ENCODE measurements around the gene THSD7A. TPM values are rescaled to one million over a fixed set of nuclear protein-coding genes. Genes with fewer than 3 reads are reported as not detected.

THSD7A gene
- total and polyA plus RNA-seq, 4 donors, result 0.15 to 2.7 (median 1.9) TPM

DNA sequence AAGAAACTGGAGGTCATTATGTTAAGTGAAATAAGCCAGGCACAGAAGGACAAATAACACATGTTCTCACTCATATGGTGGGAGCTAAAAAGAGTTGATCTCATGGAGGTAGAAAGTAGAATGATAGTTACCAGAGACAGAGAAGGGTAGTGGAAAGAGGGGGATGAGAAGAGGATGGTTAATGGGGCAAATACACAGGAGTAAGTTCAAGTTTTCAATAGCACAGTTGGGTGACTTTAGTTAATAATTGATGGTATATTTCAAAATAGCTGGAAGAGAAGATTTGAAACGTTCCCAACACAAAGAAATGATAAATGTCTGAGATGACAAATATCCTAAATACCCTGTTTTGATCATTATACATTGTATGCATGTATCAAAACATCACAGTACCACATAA lies 261.8 kb downstream of the THSD7A start (continued):
- TF ChIP-seq, protein P1, sequence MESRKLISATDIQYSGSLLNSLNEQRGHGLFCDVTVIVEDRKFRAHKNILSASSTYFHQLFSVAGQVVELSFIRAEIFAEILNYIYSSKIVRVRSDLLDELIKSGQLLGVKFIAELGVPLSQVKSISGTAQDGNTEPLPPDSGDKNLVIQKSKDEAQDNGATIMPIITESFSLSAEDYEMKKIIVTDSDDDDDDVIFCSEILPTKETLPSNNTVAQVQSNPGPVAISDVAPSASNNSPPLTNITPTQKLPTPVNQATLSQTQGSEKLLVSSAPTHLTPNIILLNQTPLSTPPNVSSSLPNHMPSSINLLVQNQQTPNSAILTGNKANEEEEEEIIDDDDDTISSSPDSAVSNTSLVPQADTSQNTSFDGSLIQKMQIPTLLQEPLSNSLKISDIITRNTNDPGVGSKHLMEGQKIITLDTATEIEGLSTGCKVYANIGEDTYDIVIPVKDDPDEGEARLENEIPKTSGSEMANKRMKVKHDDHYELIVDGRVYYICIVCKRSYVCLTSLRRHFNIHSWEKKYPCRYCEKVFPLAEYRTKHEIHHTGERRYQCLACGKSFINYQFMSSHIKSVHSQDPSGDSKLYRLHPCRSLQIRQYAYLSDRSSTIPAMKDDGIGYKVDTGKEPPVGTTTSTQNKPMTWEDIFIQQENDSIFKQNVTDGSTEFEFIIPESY (IDR thresholded peaks at IDR 0.05), result no peak
- TF ChIP-seq NR2F2 (IDR thresholded peaks at IDR 0.05), result no peak

- TF ChIP-seq RXRA (IDR thresholded peaks at IDR 0.05) (no peak), NR2F2 (IDR thresholded peaks at IDR 0.05) (no peak), MAX (IDR thresholded peaks at IDR 0.05) (no peak), GABPA (IDR thresholded peaks at IDR 0.05 in 1 of 2, conservative IDR thresholded peaks at IDR 0.05 in 1 of 2) (no peak), SP1 (IDR thresholded peaks at IDR 0.05) (no peak), HNF4A (conservative IDR thresholded peaks at IDR 0.05) (no peak), FOXA1 (IDR thresholded peaks at IDR 0.05) (no peak), CTCF (IDR thresholded peaks at IDR 0.05; ENCODE audit: low read depth, low read length, missing input control) (no peak), ATF3 (IDR thresholded peaks at IDR 0.05) (no peak), YY1 (IDR thresholded peaks at IDR 0.05) (no peak), HNF4G (IDR thresholded peaks at IDR 0.05) (no peak), TAF1 (conservative IDR thresholded peaks at IDR 0.05) (no peak), RAD21 (IDR thresholded peaks at IDR 0.05) (no peak), JUND (IDR thresholded peaks at IDR 0.05) (no peak), EGR1 (IDR thresholded peaks at IDR 0.05; ENCODE audit: low read depth in 2 of 2) (no peak), FOXA2 (IDR thresholded peaks at IDR 0.05) (no peak)
- TF ChIP-seq, protein P1 (IDR thresholded peaks at IDR 0.05), result no peak
- TF ChIP-seq, protein P2, sequence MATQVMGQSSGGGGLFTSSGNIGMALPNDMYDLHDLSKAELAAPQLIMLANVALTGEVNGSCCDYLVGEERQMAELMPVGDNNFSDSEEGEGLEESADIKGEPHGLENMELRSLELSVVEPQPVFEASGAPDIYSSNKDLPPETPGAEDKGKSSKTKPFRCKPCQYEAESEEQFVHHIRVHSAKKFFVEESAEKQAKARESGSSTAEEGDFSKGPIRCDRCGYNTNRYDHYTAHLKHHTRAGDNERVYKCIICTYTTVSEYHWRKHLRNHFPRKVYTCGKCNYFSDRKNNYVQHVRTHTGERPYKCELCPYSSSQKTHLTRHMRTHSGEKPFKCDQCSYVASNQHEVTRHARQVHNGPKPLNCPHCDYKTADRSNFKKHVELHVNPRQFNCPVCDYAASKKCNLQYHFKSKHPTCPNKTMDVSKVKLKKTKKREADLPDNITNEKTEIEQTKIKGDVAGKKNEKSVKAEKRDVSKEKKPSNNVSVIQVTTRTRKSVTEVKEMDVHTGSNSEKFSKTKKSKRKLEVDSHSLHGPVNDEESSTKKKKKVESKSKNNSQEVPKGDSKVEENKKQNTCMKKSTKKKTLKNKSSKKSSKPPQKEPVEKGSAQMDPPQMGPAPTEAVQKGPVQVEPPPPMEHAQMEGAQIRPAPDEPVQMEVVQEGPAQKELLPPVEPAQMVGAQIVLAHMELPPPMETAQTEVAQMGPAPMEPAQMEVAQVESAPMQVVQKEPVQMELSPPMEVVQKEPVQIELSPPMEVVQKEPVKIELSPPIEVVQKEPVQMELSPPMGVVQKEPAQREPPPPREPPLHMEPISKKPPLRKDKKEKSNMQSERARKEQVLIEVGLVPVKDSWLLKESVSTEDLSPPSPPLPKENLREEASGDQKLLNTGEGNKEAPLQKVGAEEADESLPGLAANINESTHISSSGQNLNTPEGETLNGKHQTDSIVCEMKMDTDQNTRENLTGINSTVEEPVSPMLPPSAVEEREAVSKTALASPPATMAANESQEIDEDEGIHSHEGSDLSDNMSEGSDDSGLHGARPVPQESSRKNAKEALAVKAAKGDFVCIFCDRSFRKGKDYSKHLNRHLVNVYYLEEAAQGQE (IDR thresholded peaks at IDR 0.05), result no peak
- no peaks in the 10 kb centered on the region for H3K36me3 ChIP-seq (ENCODE audit: control insufficient read depth in 4 of 4, insufficient read depth in 3 of 4, low read depth in 1 of 4, low read length in 3 of 4)
- no peak overlapping the region for H3K9ac ChIP-seq (ENCODE audit: low read depth in 1 of 2, low read length in 2 of 2)
- H3K4me1 ChIP-seq (ENCODE audit: control insufficient read depth in 4 of 4, insufficient read depth in 4 of 4, low read length in 3 of 4), result peaks cover 3 to 31% (median 8%) of the 10 kb centered on the region in 4 donors
- WGBS, result 94% methylated on average over 3 of the region's 3 CpGs
- H3K27ac ChIP-seq (ENCODE audit: low read depth in 1 of 2, low read length in 2 of 2), result no peak overlapping the region
- H3K27me3 ChIP-seq (ENCODE audit: control insufficient read depth in 4 of 4, insufficient read depth in 4 of 4, low read length in 3 of 4), result no peaks in the 10 kb centered on the region
- H3K9me3 ChIP-seq (ENCODE audit: control insufficient read depth in 4 of 4, low read length in 3 of 4), result no peaks in the 10 kb centered on the region
- DNase-seq (ENCODE audit: low spot score), result no peak
- no peak overlapping the region for H3K4me3 ChIP-seq (ENCODE audit: low read depth in 1 of 3, low read length in 3 of 3)
Measured at GRCh38 chr7:11567571-11567970, 264.4 kb downstream of the THSD7A start.

Data from liver (tissue), 9 donors.